GM12874 (cell line): ENCODE data around the gene STARD4.

Experiments
- CTCF ChIP-seq: IDR thresholded peaks from 2 replicates; pipeline ENCODE4 v1.5.1; 2011; ENCODE audit warnings: low read depth, mild to moderate bottlenecking, control low read depth, low read length, moderate library complexity; ENCODE audit not compliant: insufficient read depth

STARD4 gene

GRCh38 chr5:111453295-111453694, 59.0 kb downstream of the STARD4 start:
- no peak for TF ChIP-seq CTCF

- TF ChIP-seq CTCF, result no peak
These were observed 64.5 kb downstream of the STARD4 start for GRCh38 chr5:111447822-111448221.

GRCh38 chr5:111447099-111447498, 65.2 kb downstream of the STARD4 start:
- no peak for TF ChIP-seq CTCF
